Measurements from ENCODE around the gene HIPK3.
"Not testable (repeated sequence)": the region's sequence is repeated elsewhere in the genome, so short reads cannot be mapped to it uniquely, and the experiment has no call there.

Gene HIPK3

GRCh38 chr11:33258631-33259205 is 1.5 kb downstream of the HIPK3 start:
- DNase-seq (ENCODE audit: low read depth in 2 of 2) = no peak

- no peak for DNase-seq (ENCODE audit: low read depth in 2 of 2)
Measured at GRCh38 chr11:33259869-33260268, 2.7 kb downstream of the HIPK3 start.

GRCh38 chr11:33261350-33261749 is 4.2 kb downstream of the HIPK3 start:
- DNase-seq (ENCODE audit: low read depth in 2 of 2) = not testable (repeated sequence)

GRCh38 chr11:33262011-33262645 is 4.9 kb downstream of the HIPK3 start:
- DNase-seq (ENCODE audit: low read depth in 2 of 2) = no peak

GRCh38 chr11:33263549-33263948 is 6.4 kb downstream of the HIPK3 start:
- DNase-seq (ENCODE audit: low read depth in 2 of 2) = no peak

- DNase-seq (ENCODE audit: low read depth in 2 of 2) = no peak
Measured at GRCh38 chr11:33264926-33265325, 7.7 kb downstream of the HIPK3 start.

- no peak for DNase-seq (ENCODE audit: low read depth in 2 of 2)
Measured at GRCh38 chr11:33266393-33267215, 9.4 kb downstream of the HIPK3 start.

- DNase-seq (ENCODE audit: low read depth in 2 of 2) = no peak
Measured at GRCh38 chr11:33268945-33269540, 11.9 kb downstream of the HIPK3 start.

GRCh38 chr11:33269822-33270221 is 12.6 kb downstream of the HIPK3 start:
- DNase-seq (ENCODE audit: low read depth in 2 of 2) = no peak

- DNase-seq (ENCODE audit: low read depth in 2 of 2) = no peak
Measured at GRCh38 chr11:33271059-33271458, 13.9 kb downstream of the HIPK3 start.

- DNase-seq (ENCODE audit: low read depth in 2 of 2) = no peak
Measured at GRCh38 chr11:33272338-33273107, 15.3 kb downstream of the HIPK3 start.

GRCh38 chr11:33273656-33274055 is 16.5 kb downstream of the HIPK3 start:
- no peak for DNase-seq (ENCODE audit: low read depth in 2 of 2)

GRCh38 chr11:33280411-33280810 is 23.2 kb downstream of the HIPK3 start:
- DNase-seq (ENCODE audit: low read depth in 2 of 2) = no peak

GRCh38 chr11:33281758-33282157 is 24.6 kb downstream of the HIPK3 start:
- DNase-seq (ENCODE audit: low read depth in 2 of 2) = no peak

- no peak for DNase-seq (ENCODE audit: low read depth in 2 of 2)
Measured at GRCh38 chr11:33284818-33285217, 27.6 kb downstream of the HIPK3 start.

- DNase-seq (ENCODE audit: low read depth in 2 of 2) = no peak
Measured at GRCh38 chr11:33290319-33290718, 33.1 kb downstream of the HIPK3 start.

- DNase-seq (ENCODE audit: low read depth in 2 of 2) = no peak
Measured at GRCh38 chr11:33291004-33291777, 34.0 kb downstream of the HIPK3 start.

- DNase-seq (ENCODE audit: low read depth in 2 of 2) = no peak
Measured at GRCh38 chr11:33292311-33292710, 35.1 kb downstream of the HIPK3 start.

GRCh38 chr11:33294224-33294623 is 37.0 kb downstream of the HIPK3 start:
- no peak for DNase-seq (ENCODE audit: low read depth in 2 of 2)

GRCh38 chr11:33294797-33295196 is 37.6 kb downstream of the HIPK3 start:
- DNase-seq (ENCODE audit: low read depth in 2 of 2) = no peak

- no peak for DNase-seq (ENCODE audit: low read depth in 2 of 2)
Measured at GRCh38 chr11:33296695-33297094, 39.5 kb downstream of the HIPK3 start.
